H9 (cell line): ENCODE measurements around the gene NTF3. TPM values are rescaled to one million over a fixed set of nuclear protein-coding genes. Genes with fewer than 3 reads are reported as not detected.

Experiments used
- DNase-seq: peaks from one replicate; pipeline ENCODE4 v3.0.0-alpha.2; 2017
- H2AFZ ChIP-seq: one replicate; pipeline ENCODE4 v1.6.1; 2013; ENCODE audit warnings: mild to moderate bottlenecking, low read length, control low read depth, moderate library complexity
- H2AK5ac ChIP-seq: 2 replicates; pipeline ENCODE4 v1.6.1; 2013; ENCODE audit warnings: low read length, control low read depth, mixed read lengths; ENCODE audit not compliant: insufficient read length
- H2BK120ac ChIP-seq: one replicate; pipeline ENCODE4 v1.6.1; 2013; ENCODE audit warnings: low read depth, mild to moderate bottlenecking, low read length, control low read depth, inconsistent platforms; ENCODE audit not compliant: poor library complexity, severe bottlenecking
- H2BK12ac ChIP-seq: 2 replicates; pipeline ENCODE4 v1.6.1; 2013; ENCODE audit warnings: low read length, control low read depth, mixed read lengths, low read depth; ENCODE audit not compliant: insufficient read length
- H2BK15ac ChIP-seq: 2 replicates; pipeline ENCODE4 v1.6.1; 2013; ENCODE audit warnings: low read depth, low read length, control low read depth
- H2BK20ac ChIP-seq: one replicate; pipeline ENCODE4 v1.6.1; 2013; ENCODE audit warnings: low read depth, mild to moderate bottlenecking, low read length, control low read depth, inconsistent platforms; ENCODE audit not compliant: poor library complexity, severe bottlenecking
- H2BK5ac ChIP-seq: 2 replicates; pipeline ENCODE4 v1.6.1; 2013; ENCODE audit warnings: low read length, control low read depth, mixed read lengths; ENCODE audit not compliant: insufficient read length
- H3K14ac ChIP-seq: 2 replicates; pipeline ENCODE4 v1.6.1; 2013; ENCODE audit warnings: low read length, control low read depth; ENCODE audit not compliant: insufficient read depth
- H3K18ac ChIP-seq: 2 replicates; pipeline ENCODE4 v1.6.1; 2013; ENCODE audit warnings: low read depth, mild to moderate bottlenecking, mixed read lengths, low read length, control low read depth; ENCODE audit not compliant: insufficient read length
- H3K23ac ChIP-seq: 2 replicates; pipeline ENCODE4 v1.6.1; 2013; ENCODE audit warnings: low read length, control low read depth, mixed read lengths, low read depth; ENCODE audit not compliant: insufficient read length
- H3K23me2 ChIP-seq: 2 replicates; pipeline ENCODE4 v1.6.1; 2013; ENCODE audit warnings: low read depth, mild to moderate bottlenecking, mixed read lengths, low read length, control low read depth; ENCODE audit not compliant: insufficient read length, poor library complexity, severe bottlenecking
- H3K27ac ChIP-seq: 2 replicates; pipeline ENCODE4 v1.5.1; 2013; ENCODE audit warnings: low read length, control low read depth, mixed read lengths, low read depth; ENCODE audit not compliant: insufficient read length
- H3K27me3 ChIP-seq: 2 replicates; pipeline ENCODE4 v1.6.1; 2013; ENCODE audit warnings: low read length, control low read depth, inconsistent platforms; ENCODE audit not compliant: insufficient read depth
- H3K4ac ChIP-seq: 2 replicates; pipeline ENCODE4 v1.6.1; 2013; ENCODE audit warnings: low read depth, mild to moderate bottlenecking, control low read depth, inconsistent platforms, low read length, moderate library complexity
- H3K4me1 ChIP-seq: 2 replicates; pipeline ENCODE4 v1.6.1; 2013; ENCODE audit warnings: low read length, control low read depth, inconsistent platforms; ENCODE audit not compliant: insufficient read depth
- H3K4me2 ChIP-seq: 2 replicates; pipeline ENCODE4 v1.6.1; 2013; ENCODE audit warnings: low read length, control low read depth, mixed read lengths; ENCODE audit not compliant: insufficient read length, insufficient read depth
- H3K56ac ChIP-seq: 2 replicates; pipeline ENCODE4 v1.6.1; 2013; ENCODE audit warnings: low read depth, mild to moderate bottlenecking, mixed read lengths, low read length, control low read depth; ENCODE audit not compliant: insufficient read length
- H3K79me1 ChIP-seq: 2 replicates; pipeline ENCODE4 v1.6.1; 2013; ENCODE audit warnings: low read depth, mild to moderate bottlenecking, moderate library complexity, low read length, control low read depth, inconsistent platforms; ENCODE audit not compliant: insufficient read depth, poor library complexity, severe bottlenecking
- H3K79me2 ChIP-seq: 2 replicates; pipeline ENCODE4 v1.6.1; 2013; ENCODE audit warnings: low read length, control low read depth, inconsistent platforms; ENCODE audit not compliant: insufficient read depth
- H3K9ac ChIP-seq: 2 replicates; pipeline ENCODE4 v1.6.1; 2013; ENCODE audit warnings: low read length, control low read depth, mixed read lengths; ENCODE audit not compliant: insufficient read length; ENCODE audit errors: extremely low read depth
- H3K9me3 ChIP-seq: one replicate; pipeline ENCODE4 v1.6.1; 2013; ENCODE audit warnings: low read depth, low read length, inconsistent platforms; ENCODE audit not compliant: control insufficient read depth
- H3T11ph ChIP-seq: one replicate; pipeline ENCODE4 v1.6.1; 2013; ENCODE audit warnings: mild to moderate bottlenecking, low read length, control low read depth, inconsistent platforms
- H4K20me1 ChIP-seq: one replicate; pipeline ENCODE4 v1.6.1; 2013; ENCODE audit not compliant: control insufficient read depth, insufficient read length, insufficient read depth
- H4K5ac ChIP-seq: 2 replicates; pipeline ENCODE4 v1.6.1; 2013; ENCODE audit warnings: low read depth, mild to moderate bottlenecking, mixed read lengths, low read length, control low read depth; ENCODE audit not compliant: insufficient read length
- H4K8ac ChIP-seq: replicated peaks from 2 replicates; pipeline ENCODE4 v1.6.1; 2013; ENCODE audit warnings: low read length, control low read depth, mixed read lengths, low read depth; ENCODE audit not compliant: insufficient read length
- H4K91ac ChIP-seq: 2 replicates; pipeline ENCODE4 v1.6.1; 2013; ENCODE audit warnings: low read depth, mild to moderate bottlenecking, moderate library complexity, mixed read lengths, low read length, control low read depth; ENCODE audit not compliant: insufficient read length
- H3K27ac Mint-ChIP-seq, 3 experiments: 2 replicates in 2 of 3; 3 replicates in 1 of 3; pipeline ENCODE4 v1.8.0; 2020 to 2021; ENCODE audit warnings: mixed read lengths in 3 of 3, mild to moderate bottlenecking in 1 of 3, moderate library complexity in 1 of 3
- H3K27me3 Mint-ChIP-seq: 2 replicates; pipeline ENCODE4 v1.8.0; 2021; ENCODE audit warnings: low read depth, mild to moderate bottlenecking, moderate library complexity, mixed read lengths
- H3K36me3 Mint-ChIP-seq, 3 experiments: 2 replicates in 2 of 3; 3 replicates in 1 of 3; pipeline ENCODE4 v1.8.0; 2020 to 2021; ENCODE audit warnings: low read depth in 3 of 3, mixed read lengths in 3 of 3; ENCODE audit not compliant: insufficient read depth in 1 of 3
- H3K4me1 Mint-ChIP-seq, 2 experiments: 2 replicates each; pipeline ENCODE4 v1.8.0; 2020; ENCODE audit warnings: mixed read lengths in 2 of 2
- H3K4me3 Mint-ChIP-seq, 2 experiments: 2 replicates in 1 of 2; 3 replicates in 1 of 2; pipeline ENCODE4 v1.8.0; 2020 to 2021; ENCODE audit warnings: mild to moderate bottlenecking in 2 of 2, mixed read lengths in 2 of 2, moderate library complexity in 1 of 2
- H3K9me3 Mint-ChIP-seq, 2 experiments: 2 replicates in 1 of 2; 3 replicates in 1 of 2; pipeline ENCODE4 v1.8.0; 2020; ENCODE audit warnings: mild to moderate bottlenecking in 2 of 2, mixed read lengths in 2 of 2, moderate library complexity in 1 of 2
- CTCF ChIP-seq: fragments of 200-600 bp; sonication (generic); conservative IDR thresholded peaks from 3 replicates; pipeline ENCODE4 v1.8.0; 2021; ENCODE audit warnings: antibody characterized with exemption, mild to moderate bottlenecking
- WGBS: extraction: QIAGEN DNeasy Blood & Tissue Kit; methylation state at CpG from one replicate; pipeline ENCODE4 v1.1.7; 2013; ENCODE audit warnings: missing lambda C conversion rate, low lambda C conversion rate, mixed read lengths; ENCODE audit not compliant: insufficient read length; ENCODE audit errors: extremely low coverage; 5-methylcytosine and 5-hydroxymethylcytosine counted together
- total RNA-seq: library from RNA; stranded (reverse); gene quantifications from 2 replicates; pipeline ENCODE4 v1.2.1, GENCODE V29; 2021

The NTF3 gene
- total RNA-seq, 1 experiment from 2014 or later, result 0.48 TPM

DNA sequence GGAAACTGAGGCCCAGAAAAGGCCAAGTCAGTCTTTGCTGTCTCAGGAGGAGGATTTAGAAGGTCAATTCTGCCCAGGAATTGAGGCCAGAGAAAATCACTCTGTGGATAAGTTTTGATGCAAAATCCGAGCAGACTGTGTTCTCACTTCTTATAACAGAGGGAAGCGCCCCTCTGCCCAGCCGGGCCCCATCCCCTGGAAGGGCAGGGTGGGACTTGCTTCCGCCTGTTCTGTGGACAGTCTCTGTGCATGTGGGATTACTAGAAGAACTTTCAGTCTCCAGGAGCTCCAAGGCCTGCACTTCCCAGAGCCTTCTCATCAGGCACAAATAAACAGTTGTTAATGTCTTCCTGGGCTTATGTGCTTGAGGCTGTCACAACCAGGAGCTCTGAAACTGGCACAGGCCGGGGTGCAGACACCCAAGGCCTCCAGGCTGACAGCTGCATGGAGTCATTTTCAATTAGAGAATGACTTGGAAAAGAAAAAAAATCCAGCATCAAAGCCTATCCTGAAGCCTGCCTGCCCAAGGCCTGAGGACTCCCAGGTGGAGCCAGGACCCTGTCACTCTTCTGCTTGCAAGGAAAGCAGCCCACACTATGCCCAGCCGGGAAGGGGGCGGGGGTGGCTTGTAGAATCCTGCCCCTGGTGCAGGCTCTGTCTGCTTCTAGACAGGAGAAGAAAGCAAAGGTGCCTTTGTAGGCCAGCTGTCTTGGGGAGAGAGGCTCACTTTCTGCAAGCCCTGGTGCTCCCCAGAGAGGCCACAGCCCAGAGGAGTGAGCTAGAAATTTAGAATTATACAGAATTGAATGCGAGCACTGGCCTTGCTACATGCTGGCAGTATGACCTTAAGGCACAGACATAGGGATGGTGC lies 84.7 kb downstream of the NTF3 start:
- H3K4ac ChIP-seq, result no peak overlapping the region
- H2BK12ac ChIP-seq, result no peak overlapping the region
- H4K8ac ChIP-seq, result no peak overlapping the region
- H3K56ac ChIP-seq, result no peak overlapping the region
- H3K79me1 ChIP-seq, result no peaks in the 10 kb centered on the region
- no peak overlapping the region for H3K27ac ChIP-seq
- H3K18ac ChIP-seq, result no peak overlapping the region
- no peak overlapping the region for H3K23ac ChIP-seq
- H3T11ph ChIP-seq, result no peak overlapping the region
- no peaks in the 10 kb centered on the region for H3K27me3 ChIP-seq
- no peak overlapping the region for H4K5ac ChIP-seq
- Mint-ChIP-seq H3K27ac (no peak overlapping the region; a peak in 1 of 7 replicates), H3K36me3 (no peaks in the 10 kb centered on the region), H3K9me3 (no peaks in the 10 kb centered on the region), H3K4me3 (no peak overlapping the region), H3K27me3 (peaks cover 6% of the 10 kb centered on the region), H3K4me1 (peaks cover 21 to 29% of the 10 kb centered on the region in 2 experiments)
- H3K14ac ChIP-seq, result no peak overlapping the region
- no peak overlapping the region for H3K9ac ChIP-seq
- no peak for TF ChIP-seq CTCF
- H2BK120ac ChIP-seq, result no peak overlapping the region
- no CpG with 5 or more reads among the region's 8 CpGs for WGBS
- H3K79me2 ChIP-seq, result no peaks in the 10 kb centered on the region
- no peak overlapping the region for H2BK5ac ChIP-seq
- H3K4me1 ChIP-seq, result no peaks in the 10 kb centered on the region
- H3K23me2 ChIP-seq, result no peaks in the 10 kb centered on the region
- H2BK20ac ChIP-seq, result no peak overlapping the region
- DNase-seq, result no peak
- H4K91ac ChIP-seq, result no peak overlapping the region
- H2AFZ ChIP-seq, result no peak overlapping the region
- no peak overlapping the region for H2AK5ac ChIP-seq
- no peak overlapping the region for H3K4me2 ChIP-seq
- H3K9me3 ChIP-seq, result no peaks in the 10 kb centered on the region
- H4K20me1 ChIP-seq, result no peaks in the 10 kb centered on the region
- no peak overlapping the region for H2BK15ac ChIP-seq
